Measurements from ENCODE around the gene AUNIP. TPM values are rescaled to one million over a fixed set of nuclear protein-coding genes. Genes with fewer than 3 reads are reported as not detected.
A peak's percentile ranks its signal among the peaks of the same experiment; 100 is the strongest.

AUNIP gene
- total RNA-seq, 1 experiment from 2014 or later: 16.8 TPM

DNA sequence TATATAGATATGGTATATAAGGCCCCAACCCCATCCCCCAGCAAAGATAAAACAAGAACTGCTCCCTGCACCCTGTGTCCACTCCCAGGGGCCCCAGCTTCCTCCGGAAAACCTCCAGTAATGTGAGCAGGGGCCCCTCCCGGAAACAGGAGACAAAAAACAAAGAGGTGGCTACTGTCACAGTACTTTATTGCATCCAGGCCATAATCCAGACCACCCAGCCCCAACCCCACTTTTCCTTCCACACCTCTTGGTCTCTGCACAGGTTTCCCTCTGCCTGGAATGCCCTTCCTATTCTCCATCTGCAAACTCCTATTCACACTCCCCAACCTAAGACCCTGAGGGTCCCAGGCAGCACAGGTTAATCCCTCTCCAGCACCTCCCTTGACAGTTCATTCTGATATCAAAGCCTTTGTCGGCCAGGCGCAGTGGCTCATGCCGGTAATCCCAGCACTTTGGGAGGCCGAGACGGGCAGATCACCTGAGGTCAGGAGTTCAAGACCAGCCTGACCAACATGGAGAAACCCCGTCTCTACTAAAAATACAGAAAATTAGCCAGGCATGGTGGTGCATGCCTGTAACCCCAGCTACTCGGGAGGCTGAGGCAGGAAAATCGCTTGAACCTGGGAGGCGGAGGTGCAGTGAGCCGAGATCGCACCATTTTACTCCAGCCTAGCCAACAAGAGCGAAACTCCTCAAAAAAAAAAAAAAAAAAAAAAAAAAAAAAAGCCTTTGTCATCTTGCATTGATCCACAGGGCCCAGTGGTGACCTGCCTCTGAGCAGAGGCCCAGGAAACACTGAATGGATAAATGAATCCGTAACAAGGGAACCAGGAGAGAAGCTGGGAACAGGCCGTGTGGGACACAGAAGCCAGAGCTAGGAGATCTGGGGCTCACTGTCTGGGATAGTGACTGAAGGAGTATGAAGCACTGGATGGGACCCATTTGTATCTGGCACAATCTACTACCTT is 2.3 kb upstream of the AUNIP start:
- CTCF ChIA-PET: interaction anchor here (0.6 kb wide), 1 partner anchor 14 kb away, joined by 3 read pairs; the partner anchor contains the start of gene PAQR7
- H3K4me3 ChIP-seq (ENCODE audit: low read depth, low read length): no peak overlapping the region
- TSS peak; percentile 21 for BruUV-seq (replicated peaks)
- no peaks in the 10 kb centered on the region for H3K9me3 Mint-ChIP-seq (ENCODE audit: unreplicated experiment)
- DNase-seq: peak in 1 of 2 experiments; percentile 9
- H3K4me3 Mint-ChIP-seq (ENCODE audit: unreplicated experiment): peak overlapping the region; percentile 12
- no peaks in the 10 kb centered on the region for H3K27me3 Mint-ChIP-seq (ENCODE audit: insufficient read depth, unreplicated experiment)
- POLR2A ChIA-PET: no interaction called here
- H3K36me3 ChIP-seq (ENCODE audit: control insufficient read depth, insufficient read depth, low read length): peaks cover 2% of the 10 kb centered on the region; the same call in 1 of the 2 replicates
- no peaks in the 10 kb centered on the region; the same call in 1 of the 2 replicates for H3K9me3 ChIP-seq
- peaks cover 10% of the 10 kb centered on the region for H3K4me1 Mint-ChIP-seq (ENCODE audit: low read depth, unreplicated experiment)
- H3K36me3 Mint-ChIP-seq (ENCODE audit: insufficient read depth, unreplicated experiment): peaks cover 33% of the 10 kb centered on the region
- TF ChIP-seq, protein P1, sequence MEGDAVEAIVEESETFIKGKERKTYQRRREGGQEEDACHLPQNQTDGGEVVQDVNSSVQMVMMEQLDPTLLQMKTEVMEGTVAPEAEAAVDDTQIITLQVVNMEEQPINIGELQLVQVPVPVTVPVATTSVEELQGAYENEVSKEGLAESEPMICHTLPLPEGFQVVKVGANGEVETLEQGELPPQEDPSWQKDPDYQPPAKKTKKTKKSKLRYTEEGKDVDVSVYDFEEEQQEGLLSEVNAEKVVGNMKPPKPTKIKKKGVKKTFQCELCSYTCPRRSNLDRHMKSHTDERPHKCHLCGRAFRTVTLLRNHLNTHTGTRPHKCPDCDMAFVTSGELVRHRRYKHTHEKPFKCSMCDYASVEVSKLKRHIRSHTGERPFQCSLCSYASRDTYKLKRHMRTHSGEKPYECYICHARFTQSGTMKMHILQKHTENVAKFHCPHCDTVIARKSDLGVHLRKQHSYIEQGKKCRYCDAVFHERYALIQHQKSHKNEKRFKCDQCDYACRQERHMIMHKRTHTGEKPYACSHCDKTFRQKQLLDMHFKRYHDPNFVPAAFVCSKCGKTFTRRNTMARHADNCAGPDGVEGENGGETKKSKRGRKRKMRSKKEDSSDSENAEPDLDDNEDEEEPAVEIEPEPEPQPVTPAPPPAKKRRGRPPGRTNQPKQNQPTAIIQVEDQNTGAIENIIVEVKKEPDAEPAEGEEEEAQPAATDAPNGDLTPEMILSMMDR (IDR thresholded peaks at IDR 0.05; ENCODE audit: insufficient read depth in 1 of 2, low read depth in 1 of 2, low read length in 1 of 2, severe bottlenecking in 1 of 2, unreplicated experiment in 1 of 2): no peak
- no peak overlapping the region for H3K27ac Mint-ChIP-seq (ENCODE audit: unreplicated experiment)
- H3K27me3 ChIP-seq (replicated peaks; ENCODE audit: control insufficient read depth, insufficient read depth, low read length): no peaks in the 10 kb centered on the region
- peaks cover 6% of the 10 kb centered on the region; the same call in 1 of the 2 replicates for H3K4me1 ChIP-seq
- intact Hi-C loops (cut with micrococcal nuclease; ENCODE audit: unreplicated experiment): no loop called here

- H3K27me3 Mint-ChIP-seq (ENCODE audit: insufficient read depth, unreplicated experiment): no peaks in the 10 kb centered on the region
- no peaks in the 10 kb centered on the region; the same call in 1 of the 2 replicates for H3K9me3 ChIP-seq
- H3K9me3 Mint-ChIP-seq (ENCODE audit: unreplicated experiment): no peaks in the 10 kb centered on the region
- peaks cover 6% of the 10 kb centered on the region; the same call in 1 of the 2 replicates for H3K4me1 ChIP-seq
- TF ChIP-seq, protein P1 (IDR thresholded peaks at IDR 0.05; ENCODE audit: insufficient read depth in 1 of 2, low read depth in 1 of 2, low read length in 1 of 2, severe bottlenecking in 1 of 2, unreplicated experiment in 1 of 2): no peak
- intact Hi-C loops (cut with micrococcal nuclease; ENCODE audit: unreplicated experiment): loop anchor here (2.0 kb wide), 1 partner anchor 16 kb away; the partner anchor contains the start of gene PAQR7
- no peaks in the 10 kb centered on the region for H3K27me3 ChIP-seq (replicated peaks; ENCODE audit: control insufficient read depth, insufficient read depth, low read length)
- H3K36me3 ChIP-seq (ENCODE audit: control insufficient read depth, insufficient read depth, low read length): no peaks in the 10 kb centered on the region
- H3K4me1 Mint-ChIP-seq (ENCODE audit: low read depth, unreplicated experiment): peaks cover 6% of the 10 kb centered on the region
- H3K4me3 ChIP-seq (ENCODE audit: low read depth, low read length): peak overlapping the region; percentile 74
- CTCF ChIA-PET: no interaction called here
- H3K36me3 Mint-ChIP-seq (ENCODE audit: insufficient read depth, unreplicated experiment): peaks cover 29% of the 10 kb centered on the region
- POLR2A ChIA-PET: interaction anchor here (0.6 kb wide), 1 partner anchor 375 kb away, joined by 3 read pairs; no protein-coding TSS in a partner anchor
- TSS peak; percentile 35 for BruUV-seq (replicated peaks)
- peak overlapping the region; percentile 98 for H3K4me3 Mint-ChIP-seq (ENCODE audit: unreplicated experiment)
- no peak for DNase-seq
- peak overlapping the region; percentile 96 for H3K27ac Mint-ChIP-seq (ENCODE audit: unreplicated experiment)
Measured at GRCh38 chr1:25858494-25858893, 763 bp downstream of the AUNIP start.

DNA sequence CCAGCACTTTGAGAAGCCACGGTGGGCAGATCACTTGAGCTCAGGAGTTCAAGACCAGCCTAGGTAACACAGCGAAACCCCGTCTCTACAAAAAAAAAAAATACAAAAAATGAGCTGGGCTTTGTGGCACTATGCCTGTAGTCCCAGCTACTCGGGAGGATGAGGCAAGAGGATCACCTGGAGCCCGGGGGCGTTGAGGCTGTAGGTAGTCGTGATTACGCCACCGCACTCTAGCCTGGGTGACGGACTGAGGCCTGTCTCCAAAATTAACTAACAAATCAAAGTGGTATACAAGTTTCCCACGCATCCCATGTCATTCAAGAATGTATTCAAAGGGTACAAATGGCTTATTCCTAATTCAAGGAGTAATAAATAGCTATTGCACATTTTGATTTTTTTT is 2.4 kb downstream of the AUNIP start:
- intact Hi-C loops (cut with micrococcal nuclease; ENCODE audit: unreplicated experiment): no loop called here
- no peak overlapping the region for H3K27ac Mint-ChIP-seq (ENCODE audit: unreplicated experiment)
- no peak overlapping the region for H3K4me3 ChIP-seq (ENCODE audit: low read depth, low read length)
- no peak overlapping the region for H3K4me3 Mint-ChIP-seq (ENCODE audit: unreplicated experiment)
- H3K9me3 Mint-ChIP-seq (ENCODE audit: unreplicated experiment): no peaks in the 10 kb centered on the region
- ChIA-PET POLR2A (no interaction called here), CTCF (no interaction called here)
- no TSS peak for BruUV-seq (replicated peaks)
- DNase-seq: peak in 1 of 2 experiments; percentile 15
- no peaks in the 10 kb centered on the region for H3K27me3 ChIP-seq (replicated peaks; ENCODE audit: control insufficient read depth, insufficient read depth, low read length)
- H3K27me3 Mint-ChIP-seq (ENCODE audit: insufficient read depth, unreplicated experiment): no peaks in the 10 kb centered on the region
- no peaks in the 10 kb centered on the region; the same call in 1 of the 2 replicates for H3K9me3 ChIP-seq
- peaks cover 6% of the 10 kb centered on the region for H3K4me1 Mint-ChIP-seq (ENCODE audit: low read depth, unreplicated experiment)
- TF ChIP-seq, protein P1 (IDR thresholded peaks at IDR 0.05; ENCODE audit: insufficient read depth in 1 of 2, low read depth in 1 of 2, low read length in 1 of 2, severe bottlenecking in 1 of 2, unreplicated experiment in 1 of 2): no peak
- H3K36me3 Mint-ChIP-seq (ENCODE audit: insufficient read depth, unreplicated experiment): peaks cover 29% of the 10 kb centered on the region
- peaks cover 6% of the 10 kb centered on the region; the same call in 1 of the 2 replicates for H3K4me1 ChIP-seq
- H3K36me3 ChIP-seq (ENCODE audit: control insufficient read depth, insufficient read depth, low read length): no peaks in the 10 kb centered on the region
